Tibial nerve (tissue), 4 donors: ENCODE data around the gene LCMT1. TPM values are rescaled to one million over a fixed set of nuclear protein-coding genes. Genes with fewer than 3 reads are reported as not detected.

Experiments used
- DNase-seq, 2 donors: peaks; one replicate each; pipeline ENCODE4 v3.0.0-alpha.2; 2019; ENCODE audit warnings: low spot score in 2 of 2
- H3K27ac ChIP-seq, 4 donors: fragments of 200-600 bp; sonication (generic) in 3 of 4; one replicate each; pipeline ENCODE4 v1.5.1; 2017 to 2019; ENCODE audit warnings: mild to moderate bottlenecking in 1 of 4
- H3K27me3 ChIP-seq, 2 donors: fragments of 200-600 bp; sonication (generic) in 1 of 2; one replicate each; pipeline versions ENCODE4 v1.5.1 to v1.6.0; 2017 to 2019
- H3K36me3 ChIP-seq, 3 donors: fragments of 200-600 bp; sonication (generic); one replicate each; pipeline ENCODE4 v1.5.1; 2018 to 2019
- H3K4me1 ChIP-seq, 4 donors: fragments of 200-600 bp; sonication (generic) in 3 of 4; one replicate each; pipeline ENCODE4 v1.5.1; 2017 to 2019
- H3K4me3 ChIP-seq, 4 donors: fragments of 200-600 bp; sonication (generic) in 3 of 4; one replicate each; pipeline ENCODE4 v1.5.1; 2017 to 2019; ENCODE audit warnings: mild to moderate bottlenecking in 1 of 4, moderate library complexity in 1 of 4
- H3K9me3 ChIP-seq, 4 donors: fragments of 200-600 bp; sonication (generic) in 3 of 4; one replicate each; pipeline ENCODE4 v1.5.1; 2017 to 2019
- CTCF ChIP-seq, 5 experiments: fragments of 200-600 bp in 3 of 5; fragments of 450-650 bp in 2 of 5; sonication (generic) in 3 of 5; IDR thresholded peaks; one replicate each; pipeline ENCODE4 v1.5.1; 2016 to 2019; ENCODE audit warnings: antibody characterized with exemption in 5 of 5, mild to moderate bottlenecking in 3 of 5, moderate library complexity in 2 of 5
- EP300 ChIP-seq, 2 donors: sonication (generic); formaldehyde crosslinking; IDR thresholded peaks; one replicate each; pipeline ENCODE4 v1.6.1; 2017; ENCODE audit warnings: antibody characterized with exemption in 2 of 2, mild to moderate bottlenecking in 1 of 2
- POLR2A ChIP-seq, 2 donors: fragments of 450-650 bp; IDR thresholded peaks; one replicate each; pipeline ENCODE4 v1.6.1; 2017; ENCODE audit warnings: antibody characterized with exemption in 2 of 2, mild to moderate bottlenecking in 2 of 2, moderate library complexity in 2 of 2
- WGBS, 2 donors: methylation state at CpG; one replicate each; pipeline ENCODE4 v1.1.5; 2018; 5-methylcytosine and 5-hydroxymethylcytosine counted together
- small RNA-seq: library from RNA; depleted of rRNA; stranded (forward); fragments of <200 nt; gene quantifications from one replicate; pipeline ENCODE3, GENCODE V24; 2016
- total RNA-seq, 4 donors: library from RNA; depleted of rRNA; stranded (reverse); fragments of >200 nt; gene quantifications; one replicate each; pipeline ENCODE4 v1.1.0, GENCODE V29; 2016

Gene LCMT1
- total RNA-seq, 4 donors from 2014 or later = 21.6 to 56.4 (median 33.8) TPM

- peaks cover 0 to 12% (median 0%) of the 10 kb centered on the region in 4 donors for H3K4me1 ChIP-seq
- H3K27ac ChIP-seq = no peak overlapping the region
- 85 to 90% methylated on average over 6 of the region's 6 CpGs for WGBS, 2 donors
- no peaks in the 10 kb centered on the region for H3K36me3 ChIP-seq
- no peak for DNase-seq
- no peak overlapping the region for H3K4me3 ChIP-seq
- TF ChIP-seq EP300 (IDR thresholded peaks at IDR 0.05) (no peak), CTCF (IDR thresholded peaks at IDR 0.05) (no peak), POLR2A (IDR thresholded peaks at IDR 0.05) (no peak)
- no peaks in the 10 kb centered on the region for H3K9me3 ChIP-seq
- no peaks in the 10 kb centered on the region for H3K27me3 ChIP-seq
Measured at GRCh38 chr16:25223964-25224363, 112.4 kb downstream of the LCMT1 start.

- Histone ChIP-seq H3K36me3 (no peaks in the 10 kb centered on the region), H3K4me1 (peaks cover 0 to 12% (median 0%) of the 10 kb centered on the region in 4 donors), H3K27me3 (no peaks in the 10 kb centered on the region), H3K27ac (no peak overlapping the region), H3K4me3 (no peak overlapping the region), H3K9me3 (no peaks in the 10 kb centered on the region)
- TF ChIP-seq POLR2A (IDR thresholded peaks at IDR 0.05) (no peak), EP300 (IDR thresholded peaks at IDR 0.05) (no peak), CTCF (IDR thresholded peaks at IDR 0.05) (no peak)
- 56 to 60% methylated on average over 7 of the region's 7 CpGs for WGBS, 2 donors
- DNase-seq = no peak
Measured at GRCh38 chr16:25224731-25225319, 113.3 kb downstream of the LCMT1 start.

Small RNAs within 50 kb of the gene (small RNA-seq; reads per million reads assigned to genes)
- gene RN7SL557P = not detected

Other genes with a start within 250 kb of the LCMT1 start
- 10 to 100 TPM; 43.3 to 72.6 (median 56.2) TPM for gene ARHGAP17, start 96.4 kb upstream of the LCMT1 start, total RNA-seq
- not detected for gene AQP8, start 105.2 kb downstream of the LCMT1 start, total RNA-seq
- 1 to 10 TPM; 2.0 to 5.0 (median 4.0) TPM for gene ZKSCAN2, start 146.1 kb downstream of the LCMT1 start, total RNA-seq